NCI-H1436 treated with DMSO at 0.1 percent for 48 hours (cell line): ENCODE measurements around the gene RBPJL.
"Not testable (repeated sequence)": the region's sequence is repeated elsewhere in the genome, so short reads cannot be mapped to it uniquely, and the experiment has no call there.

Source experiments
- DNase-seq: peaks from one replicate; lab custom pipeline; 2025; lab: John Stamatoyannopoulos, UW

The RBPJL gene

DNA sequence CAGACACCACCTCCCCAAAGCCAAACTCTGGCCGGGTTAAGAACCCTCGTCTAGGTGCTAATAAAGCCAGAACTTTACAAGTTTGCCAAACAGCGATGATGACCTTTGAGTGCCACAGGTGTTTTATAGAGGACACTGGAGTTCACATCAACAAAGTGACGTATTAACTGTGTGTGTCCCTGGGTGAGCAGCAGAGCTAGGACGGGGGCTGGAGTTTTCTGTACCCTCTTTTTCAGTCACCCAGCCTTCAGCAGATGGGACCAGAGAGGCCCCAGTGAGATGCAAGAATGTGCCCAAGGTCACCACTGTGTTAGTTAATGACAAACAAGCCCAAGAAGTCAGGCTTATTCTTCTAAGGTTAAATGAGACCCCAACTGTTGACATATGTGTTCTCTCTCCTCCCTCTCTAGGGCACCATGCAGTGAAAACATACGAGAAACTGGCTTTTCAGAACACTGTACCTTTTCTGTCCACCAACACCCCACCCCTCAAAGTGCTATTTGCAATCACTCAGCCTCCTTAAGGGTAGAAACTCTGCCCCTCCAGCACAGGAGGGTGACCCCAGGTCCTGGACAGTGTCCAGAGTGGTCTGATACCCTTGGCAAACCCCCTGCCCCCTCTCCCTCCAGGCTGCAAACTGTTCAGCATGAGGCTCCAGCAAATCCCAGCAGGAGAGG lies 36.4 kb downstream of the RBPJL start:
- DNase-seq = no peak

DNA sequence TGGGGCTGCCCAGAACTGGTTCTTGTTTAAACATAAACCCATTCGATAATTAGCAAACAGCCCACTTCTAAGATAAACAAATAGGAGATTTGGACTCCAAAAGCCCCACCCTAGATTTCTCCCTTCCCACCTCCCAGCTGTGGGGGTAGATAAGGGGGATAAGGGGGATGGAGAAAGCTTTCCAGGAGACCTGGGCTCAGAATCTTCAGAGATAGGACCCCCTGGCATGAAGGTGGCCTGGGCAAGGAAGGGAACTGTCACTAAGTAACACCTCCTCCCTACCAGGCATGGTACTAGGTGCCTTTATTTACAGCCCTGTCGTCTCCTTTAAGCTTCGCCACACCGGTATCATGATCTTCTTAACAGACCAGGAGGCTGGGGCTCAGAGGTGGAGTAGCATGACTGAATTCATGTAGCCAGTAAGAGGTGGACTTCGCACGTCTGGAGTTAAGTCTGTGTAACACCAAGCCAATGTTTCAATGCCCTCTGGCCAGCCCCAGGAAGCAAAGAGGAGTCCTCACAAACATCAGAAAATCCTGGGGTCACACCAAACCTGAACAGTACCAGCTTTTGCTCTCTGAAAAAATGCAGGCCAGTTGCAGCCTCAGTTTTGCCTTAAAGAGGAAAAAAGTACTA lies 37.0 kb downstream of the RBPJL start:
- no peak for DNase-seq

DNA sequence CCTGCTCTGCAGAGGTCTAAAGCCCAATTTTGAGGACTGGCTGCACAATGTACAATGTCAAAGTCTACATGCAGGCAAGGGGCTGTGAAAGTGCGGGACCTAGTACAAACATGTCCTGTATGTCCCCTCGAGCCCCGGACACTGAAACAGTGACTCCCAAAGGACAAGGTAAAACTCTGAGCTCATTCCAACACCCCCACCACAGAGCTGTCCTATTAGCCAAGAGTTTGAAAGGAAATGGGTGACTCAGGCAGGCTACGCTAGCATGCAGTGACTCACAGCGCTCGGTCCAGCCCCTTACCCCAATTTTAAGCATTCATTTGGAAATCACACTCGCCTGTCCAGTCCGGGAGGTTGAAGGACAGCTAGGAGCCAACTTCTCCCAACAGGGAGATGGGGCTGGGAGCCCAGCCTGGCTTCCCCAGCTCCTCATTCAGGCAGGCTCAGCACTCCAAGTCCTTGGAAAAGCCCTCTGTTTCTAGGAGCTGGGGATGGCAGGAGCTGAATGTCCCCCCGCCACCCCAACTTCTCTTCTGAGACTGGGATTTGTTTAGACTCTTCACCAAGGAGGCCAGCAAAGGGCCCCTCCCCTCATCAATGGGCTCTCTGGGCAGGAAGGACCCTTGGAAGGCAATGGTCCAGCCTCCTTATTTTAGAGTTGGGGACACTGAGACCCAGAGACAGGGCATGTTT lies 37.7 kb downstream of the RBPJL start:
- no peak for DNase-seq

DNA sequence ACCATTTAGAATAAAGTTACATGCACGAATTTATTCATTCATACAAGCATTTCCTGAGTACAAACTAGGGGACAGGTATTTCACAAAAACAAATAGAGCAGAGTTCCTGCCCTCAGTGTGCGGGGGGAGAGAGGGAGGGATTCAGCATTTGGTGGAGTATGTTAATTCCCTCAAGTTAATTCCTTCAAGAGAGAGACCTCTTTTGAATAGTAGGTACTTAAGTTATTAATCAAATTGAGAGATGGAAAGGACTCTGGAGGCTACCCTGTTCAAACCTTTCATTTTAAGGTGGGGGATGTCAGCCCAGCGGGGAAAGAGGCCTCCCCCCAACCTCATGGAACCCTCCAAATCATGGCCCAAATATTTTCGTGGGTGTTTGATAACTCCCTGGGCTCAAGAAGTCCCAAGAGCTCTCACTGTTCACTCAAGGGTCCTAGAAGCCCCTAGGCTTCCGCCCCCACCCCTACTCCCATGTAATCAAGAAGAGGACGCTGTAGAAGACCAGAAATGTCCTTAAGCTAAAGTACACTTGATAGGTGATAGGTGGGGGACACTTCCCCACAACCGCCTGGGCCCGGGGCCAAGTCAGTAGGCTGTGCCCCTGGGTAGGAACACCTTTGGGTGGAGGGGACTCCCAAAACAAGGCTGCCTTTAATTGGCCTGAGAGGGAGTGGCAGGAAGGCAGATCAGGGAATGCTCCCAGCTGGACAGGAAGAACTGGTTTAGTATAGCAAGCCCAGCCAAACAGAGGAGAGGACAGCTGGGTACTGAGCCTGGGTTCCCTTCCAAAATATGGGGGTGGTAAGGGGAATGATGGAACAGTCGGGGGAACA lies 38.7 kb downstream of the RBPJL start:
- DNase-seq = no peak

DNA sequence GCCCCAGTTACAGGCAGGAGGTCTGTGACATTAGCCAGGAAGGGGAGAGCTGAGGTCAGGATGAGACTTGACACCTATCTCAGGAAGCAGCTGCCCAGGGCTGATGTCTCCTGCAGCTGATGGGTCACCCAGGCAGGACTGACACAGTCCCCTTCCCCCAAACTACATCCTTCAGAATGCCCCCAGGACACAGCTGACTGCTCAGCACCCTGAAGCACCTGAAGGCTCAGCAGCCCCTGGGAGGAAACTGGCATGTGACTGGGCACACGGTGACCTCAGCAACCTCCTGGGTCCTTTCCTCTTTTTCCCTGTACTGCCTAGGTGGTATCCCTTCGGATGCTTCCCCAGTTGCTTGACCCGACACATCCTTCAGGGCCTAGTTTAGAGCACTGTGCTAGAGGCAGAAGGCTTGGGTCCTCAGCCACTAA lies 39.7 kb downstream of the RBPJL start:
- DNase-seq = no peak

DNA sequence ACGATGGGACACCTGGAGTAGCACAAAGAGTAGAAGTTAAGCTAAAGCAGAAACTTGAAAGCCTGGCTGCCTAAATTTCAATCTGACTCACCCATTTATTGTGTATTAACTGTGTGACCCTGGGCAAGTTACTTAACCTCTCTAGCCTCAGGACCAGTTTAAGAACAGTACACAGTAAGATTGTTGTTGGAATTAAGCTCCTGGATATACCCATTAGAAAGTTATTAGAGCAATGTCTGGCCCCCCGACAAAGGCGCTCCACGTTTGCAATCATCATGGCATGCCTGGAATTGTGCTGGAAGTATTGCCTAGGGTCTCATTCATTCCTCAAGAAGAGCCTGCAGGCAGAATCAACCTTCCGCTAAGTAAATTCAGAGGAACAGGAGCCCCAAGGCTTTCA lies 40.2 kb downstream of the RBPJL start:
- DNase-seq = no peak

DNA sequence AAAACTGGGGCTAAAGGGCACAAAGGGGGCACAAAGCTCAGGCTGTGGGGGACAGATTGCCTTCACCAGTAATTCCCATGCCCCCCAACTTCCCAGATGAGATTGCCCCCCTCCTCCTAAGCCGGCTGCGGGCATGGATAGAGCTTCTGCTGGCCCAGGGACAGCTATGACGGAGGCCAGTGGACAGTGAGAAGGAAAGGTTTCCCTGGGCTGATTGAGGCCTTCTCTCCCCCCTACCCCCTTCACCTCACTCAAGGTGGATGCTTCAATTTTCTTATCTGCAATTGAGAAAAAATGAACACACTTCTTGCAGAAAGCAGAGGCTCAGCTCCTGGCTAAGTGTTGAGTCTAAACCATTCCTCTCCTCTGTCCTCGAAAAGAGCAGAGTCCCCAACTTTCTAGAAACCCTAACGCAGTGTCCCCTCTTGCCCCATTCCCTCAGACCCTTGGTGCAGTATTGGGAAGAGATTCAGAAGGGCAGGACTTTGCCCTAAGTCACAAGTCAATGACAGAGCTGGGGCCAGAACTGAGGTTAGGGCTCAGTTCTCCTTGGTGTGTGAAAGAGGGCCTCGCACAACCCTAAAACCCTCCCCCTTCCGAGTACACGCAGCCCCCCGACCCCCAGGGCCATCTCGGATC lies 40.8 kb downstream of the RBPJL start:
- DNase-seq = no peak

DNA sequence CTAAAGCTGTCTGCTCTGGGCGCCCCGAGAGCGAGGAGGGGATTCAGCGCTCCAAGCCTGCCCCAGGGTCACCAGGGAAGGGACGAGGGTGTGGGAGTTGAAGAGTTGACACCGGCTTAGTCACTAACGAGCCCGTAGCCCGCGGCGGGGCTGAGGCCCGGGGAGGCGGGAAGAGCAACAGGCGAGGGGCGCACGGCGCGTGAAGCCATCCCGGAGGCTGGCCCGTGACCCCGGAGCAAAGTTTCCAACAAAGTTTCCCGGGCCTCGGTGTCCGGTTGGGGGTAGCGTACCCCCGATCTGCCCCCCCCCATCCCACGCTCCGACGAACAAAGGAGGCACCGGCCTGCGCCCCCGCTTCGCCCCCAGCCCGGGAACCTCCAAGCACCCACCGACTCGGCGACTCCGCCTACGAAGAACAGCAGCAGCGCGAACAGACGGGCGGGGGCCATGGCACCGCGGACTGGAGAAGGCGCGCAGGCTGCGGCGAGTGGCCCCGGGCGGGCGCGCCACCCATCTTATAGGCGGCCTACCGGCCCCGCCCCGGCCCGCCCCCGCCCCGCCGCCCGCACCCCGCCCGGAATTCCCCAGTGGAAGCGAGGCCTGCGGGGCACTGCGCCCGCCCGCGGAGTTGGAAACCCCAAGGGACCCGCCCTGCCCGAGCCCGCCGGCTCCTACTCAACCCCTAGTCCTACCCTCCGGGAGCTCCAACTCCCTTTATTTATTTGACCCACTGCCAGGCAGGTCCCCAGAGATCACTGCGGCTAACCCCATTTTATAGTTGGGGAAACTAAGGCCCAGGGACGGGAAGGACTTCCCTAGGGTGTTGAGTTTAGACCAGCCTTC lies 41.5 kb downstream of the RBPJL start, which contains the start of gene SDC4:
SDC4 (minus strand) TSS at position 489 of the 843 bp plus-strand sequence; CDS start at position 449, 40 bp downstream.
- no peak for DNase-seq

DNA sequence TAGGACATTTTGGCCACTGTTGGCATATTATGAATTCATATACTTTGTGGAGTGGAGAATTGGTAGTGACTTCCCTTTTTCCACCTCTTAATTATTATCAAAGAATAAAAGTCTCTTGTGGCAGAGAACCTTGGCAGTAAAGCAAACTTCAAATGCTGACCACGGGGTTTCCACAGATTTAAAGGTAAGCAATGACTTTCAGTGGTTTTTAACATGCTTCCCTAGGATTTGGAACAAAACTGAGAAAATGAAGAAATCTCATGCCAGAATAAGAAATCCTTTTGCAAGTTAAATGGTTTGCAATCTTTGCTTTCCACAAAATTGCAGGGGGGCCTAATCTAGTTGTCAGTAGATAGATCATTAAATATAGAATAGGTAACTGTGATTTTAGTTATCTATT lies 43.6 kb downstream of the RBPJL start:
- no peak for DNase-seq

DNA sequence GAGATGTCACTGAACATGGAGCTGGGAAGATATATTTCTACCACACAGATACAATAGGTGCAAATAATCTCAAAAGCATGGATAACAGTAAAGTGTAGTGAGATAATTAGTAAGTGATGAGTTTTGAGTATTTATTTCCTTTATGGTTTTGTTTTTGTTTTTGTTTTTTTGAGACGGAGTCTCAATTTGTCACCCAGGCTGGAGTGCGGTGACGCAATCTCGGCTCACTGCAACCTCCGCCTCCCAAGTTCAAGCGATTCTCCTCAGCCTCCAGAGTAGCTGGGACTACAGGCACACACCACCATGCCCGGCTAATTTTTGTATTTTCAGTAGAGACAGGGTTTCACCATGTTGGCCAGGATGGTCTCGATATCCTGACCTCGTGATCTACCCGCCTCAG lies 44.2 kb downstream of the RBPJL start:
- not testable (repeated sequence) for DNase-seq

DNA sequence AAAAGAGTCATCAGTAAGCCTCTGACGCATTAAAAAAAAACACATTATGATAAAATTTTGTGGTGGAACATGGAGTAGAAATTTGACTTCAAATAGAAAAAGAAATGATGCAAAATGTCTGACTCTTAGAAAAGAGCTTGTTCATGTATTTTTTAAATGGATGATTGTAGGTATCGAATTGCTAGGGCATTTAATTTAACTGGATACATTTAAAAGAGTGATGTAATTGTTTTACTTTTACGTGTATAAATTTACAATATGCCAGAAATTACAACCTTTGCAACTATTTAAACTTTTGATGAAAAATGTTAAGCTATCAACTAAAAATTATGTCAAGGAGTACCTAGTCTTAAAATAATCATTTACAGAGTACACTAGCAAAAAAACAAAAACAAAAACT lies 46.1 kb downstream of the RBPJL start:
- DNase-seq = no peak

DNA sequence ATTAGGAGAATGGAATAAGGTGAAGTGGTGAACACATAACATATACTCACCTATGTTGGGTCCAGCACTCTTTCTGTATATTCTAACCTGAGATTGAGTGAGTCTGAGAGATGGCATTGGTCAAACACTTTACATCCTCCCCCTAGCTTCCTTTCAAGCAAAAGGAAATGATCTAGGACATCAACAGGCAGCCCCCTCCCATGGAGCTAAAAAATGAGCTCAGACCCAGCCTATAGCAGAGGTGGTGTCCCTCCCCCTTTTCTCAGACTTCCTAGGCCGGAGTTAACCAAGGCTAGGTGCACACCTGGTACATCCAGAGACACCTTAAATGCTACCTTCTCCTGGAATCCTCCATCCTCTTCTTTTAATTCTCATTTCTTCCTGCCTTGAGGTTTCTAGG lies 47.1 kb downstream of the RBPJL start:
- DNase-seq = no peak

DNA sequence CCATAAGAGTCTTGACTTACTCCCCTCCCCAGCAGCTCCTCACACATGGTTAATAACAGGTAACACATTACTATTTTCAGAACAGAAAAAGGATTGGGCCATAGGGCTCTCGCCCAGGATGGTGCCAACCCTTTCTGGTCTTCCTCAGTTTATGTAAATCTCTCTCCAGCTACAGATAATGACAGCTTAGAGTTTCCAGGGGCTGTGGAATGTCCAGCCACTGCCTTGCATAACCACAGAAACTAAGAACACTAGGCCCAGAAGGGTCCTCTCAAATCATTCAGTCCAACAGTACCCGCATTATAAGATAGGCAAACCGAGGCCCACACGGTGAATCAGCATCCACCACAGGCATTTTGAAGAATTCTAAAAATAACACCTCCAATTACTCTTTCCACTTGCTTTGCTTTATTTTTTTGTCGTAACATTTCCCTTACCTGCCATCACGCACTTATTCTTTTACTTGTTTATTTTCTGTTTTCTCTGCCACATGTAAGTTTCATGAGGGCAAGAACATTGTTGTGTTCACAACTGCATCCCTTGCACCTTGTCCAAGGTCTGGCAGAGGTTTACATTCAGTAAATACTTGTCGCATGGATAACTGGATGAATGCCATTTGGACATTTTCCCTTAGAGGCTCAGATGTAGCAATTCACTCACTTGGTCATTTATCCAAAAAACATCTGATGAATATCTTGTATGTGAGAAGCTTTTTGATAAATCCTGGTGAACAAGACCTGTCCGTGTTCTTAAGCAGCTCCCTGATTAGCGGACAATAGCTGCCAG lies 48.0 kb downstream of the RBPJL start:
- DNase-seq = no peak

DNA sequence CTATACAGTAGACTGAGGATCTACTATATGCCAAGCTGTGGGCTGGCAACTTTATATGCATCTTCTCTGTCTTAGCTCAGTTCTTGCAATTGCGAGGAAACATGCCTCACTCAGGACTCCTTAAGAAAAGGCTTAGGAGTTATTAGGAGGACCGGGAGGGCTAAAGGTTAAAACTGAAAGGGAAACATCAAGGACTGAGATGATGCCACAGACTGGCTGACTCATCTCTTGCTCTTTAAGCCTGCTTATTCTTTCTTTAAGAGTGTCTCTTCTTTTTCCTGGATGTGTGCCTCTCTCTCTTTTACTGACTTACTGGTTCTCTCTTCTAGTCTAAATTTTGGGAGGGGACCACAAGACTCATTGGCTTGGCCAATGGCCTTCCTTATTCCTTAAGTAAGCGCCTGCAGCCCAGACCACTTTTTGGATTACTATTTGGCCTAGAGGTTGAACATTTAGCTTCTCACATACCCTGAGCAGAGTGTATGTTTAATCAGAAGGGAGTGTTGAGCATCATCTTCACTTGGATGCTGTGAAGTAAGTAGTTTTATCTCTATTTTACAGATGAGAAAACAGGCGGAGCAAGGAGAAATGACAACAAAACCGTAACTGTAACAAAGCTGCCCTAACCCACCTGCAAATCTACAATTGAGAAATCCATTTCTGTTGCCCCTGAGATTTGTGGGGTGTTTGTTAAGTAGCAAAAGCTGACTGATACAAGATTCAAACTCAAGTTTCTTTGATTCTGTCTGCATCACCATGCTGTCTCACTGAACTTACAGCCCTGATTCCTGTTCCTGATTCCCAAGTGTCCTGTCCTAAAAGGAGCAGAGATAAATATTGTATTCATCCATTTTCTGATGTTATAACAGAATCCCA lies 48.8 kb downstream of the RBPJL start:
- no peak for DNase-seq

DNA sequence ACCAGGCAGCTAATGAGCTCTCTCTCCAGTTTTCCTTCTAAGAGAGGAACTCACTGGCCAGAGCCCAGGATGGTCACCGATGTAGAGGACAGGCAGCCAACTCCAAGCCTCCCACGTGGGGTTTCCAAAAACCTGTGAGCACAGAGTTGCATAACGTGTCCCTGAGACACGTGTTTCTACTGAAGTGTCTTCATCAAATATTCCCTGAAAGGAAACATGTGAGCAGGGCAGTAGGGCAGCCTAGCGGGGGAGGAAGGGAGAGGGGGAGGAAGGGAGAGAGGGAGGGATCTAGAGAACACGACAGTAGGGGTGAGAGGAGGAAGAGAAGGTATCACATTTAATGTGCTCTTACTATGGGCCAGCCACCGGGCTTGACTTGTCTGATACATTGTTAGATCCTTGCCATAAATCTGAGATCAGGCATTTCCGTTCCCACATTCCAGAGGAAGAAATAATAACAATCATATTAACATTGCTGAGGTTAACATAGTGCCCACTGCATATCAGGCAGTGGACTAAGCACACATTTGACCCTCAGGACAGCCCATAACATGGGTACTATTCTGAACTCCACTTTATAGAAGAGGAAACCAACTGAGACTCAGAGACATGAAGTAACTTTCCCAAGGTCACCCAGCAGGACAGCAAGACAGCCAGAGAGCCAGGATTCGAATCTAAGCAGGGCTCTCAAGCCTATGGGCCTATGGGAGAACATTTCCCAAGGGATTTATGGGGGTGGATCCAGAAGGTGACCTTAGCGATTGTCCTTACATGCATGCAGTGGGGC lies 51.8 kb downstream of the RBPJL start:
- DNase-seq = no peak

DNA sequence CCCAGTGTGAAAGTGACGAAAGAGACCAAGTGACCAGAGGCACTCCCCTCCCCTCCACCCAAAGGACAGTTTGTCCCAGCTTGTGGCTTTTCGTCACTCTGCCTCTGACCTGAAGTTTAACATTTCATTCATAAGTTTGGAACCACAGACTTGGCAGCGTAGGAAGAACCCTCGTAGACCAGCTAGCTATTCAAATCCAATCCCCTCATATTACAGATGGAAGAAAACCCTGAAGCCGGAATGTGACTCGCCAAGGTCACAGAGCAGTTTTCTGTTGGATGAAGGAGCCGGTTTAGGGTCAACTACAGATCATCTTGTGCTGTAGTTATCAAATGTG lies 52.4 kb downstream of the RBPJL start:
- DNase-seq = no peak

DNA sequence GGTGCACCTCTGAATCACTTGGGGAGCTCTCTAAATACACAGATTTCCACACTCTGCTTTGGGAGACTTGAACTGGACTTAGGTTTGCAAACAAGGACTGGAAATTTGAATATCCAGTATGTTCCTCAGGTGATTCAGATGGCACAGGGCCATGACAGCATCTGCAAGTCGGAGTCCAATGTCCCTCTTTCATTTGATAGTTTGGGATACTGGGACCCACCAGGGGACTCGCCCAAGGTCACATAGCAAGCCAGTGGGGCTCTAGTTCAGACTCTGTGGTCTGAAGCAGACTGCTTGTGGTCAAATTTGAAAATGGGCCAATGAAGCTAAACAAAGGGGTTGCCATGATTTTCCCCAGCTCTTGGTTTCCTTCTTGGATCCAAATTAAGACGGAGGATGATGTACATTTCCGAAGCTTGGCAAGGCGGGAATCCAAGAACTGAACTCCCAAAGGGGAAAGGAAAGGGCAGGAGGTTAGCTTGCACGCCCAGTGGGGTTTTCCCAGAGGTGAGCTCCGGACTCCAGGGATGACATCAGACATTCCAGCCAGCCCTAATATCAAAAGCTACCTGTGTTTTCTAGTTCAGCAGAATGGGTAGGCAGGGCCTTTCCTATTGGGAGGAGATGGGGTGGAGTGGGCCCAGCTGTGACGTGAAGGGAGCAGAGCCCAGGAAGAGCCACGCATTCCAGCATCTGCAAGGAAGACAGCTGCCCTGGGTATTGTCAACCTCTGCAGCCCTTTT lies 52.9 kb downstream of the RBPJL start:
- no peak for DNase-seq

DNA sequence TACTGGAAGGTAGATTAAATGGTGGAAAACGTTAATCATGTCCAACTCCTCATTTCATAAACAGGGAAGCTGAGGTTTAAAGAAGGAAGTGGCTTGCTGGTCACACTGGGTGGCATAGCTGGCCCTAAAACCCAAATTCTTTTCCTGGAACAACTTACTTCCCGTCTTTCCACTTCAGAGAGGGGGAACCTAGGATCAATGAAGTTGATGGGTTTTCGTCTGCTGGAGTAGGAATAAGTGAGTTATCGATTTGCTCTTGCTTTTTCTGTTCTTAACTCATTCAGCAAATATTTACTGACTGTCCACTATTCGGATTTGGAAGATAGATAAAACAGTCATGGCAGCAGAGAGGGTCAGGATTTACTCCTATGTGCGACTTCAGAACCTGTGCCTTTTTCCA lies 55.2 kb downstream of the RBPJL start:
- DNase-seq = no peak
